WTC11 (cell line): Measurements from ENCODE around the gene CAMTA1. TPM values are rescaled to one million over a fixed set of nuclear protein-coding genes. Genes with fewer than 3 reads are reported as not detected.

Experiments
- ATAC-seq: fragments of 200-7000 bp; cut with Tn5 transposase; 2 replicates; pipeline ENCODE4 v1.10.0; 2021; ENCODE audit warnings: mild to moderate bottlenecking, moderate library complexity
- CTCF ChIA-PET: fragments of 300-600 bp; sonication (Branson Sonifier 250); formaldehyde crosslinking; loops from one replicate; lab custom pipeline; 2021; ENCODE audit warnings: antibody characterized with exemption; lab: Charles Lee
- POLR2A ChIA-PET: fragments of 350-600 bp; sonication (Branson Sonifier 250); formaldehyde crosslinking; loops from one replicate; lab custom pipeline; 2021; ENCODE audit warnings: antibody characterized with exemption; lab: Charles Lee
- DNase-seq: peaks from one replicate; pipeline ENCODE4 v3.0.0; 2021; ENCODE audit warnings: low spot score
- H3K27ac Mint-ChIP-seq: 2 replicates; pipeline ENCODE4 v1.8.0; 2021; ENCODE audit warnings: mixed read lengths
- H3K27me3 Mint-ChIP-seq: 2 replicates; pipeline ENCODE4 v1.8.0; 2021; ENCODE audit warnings: low read depth, mild to moderate bottlenecking, moderate library complexity, mixed read lengths
- H3K36me3 Mint-ChIP-seq: 2 replicates; pipeline ENCODE4 v1.8.0; 2021; ENCODE audit warnings: mixed read lengths
- H3K4me1 Mint-ChIP-seq: 2 replicates; pipeline ENCODE4 v1.8.0; 2022; ENCODE audit warnings: mixed read lengths
- H3K4me3 Mint-ChIP-seq: 2 replicates; pipeline ENCODE4 v1.8.0; 2021; ENCODE audit warnings: mild to moderate bottlenecking, moderate library complexity, mixed read lengths
- H3K9me3 Mint-ChIP-seq: 2 replicates; pipeline ENCODE4 v1.8.0; 2021; ENCODE audit warnings: mixed read lengths
- ATF1 ChIP-seq: sonication (generic); formaldehyde crosslinking; IDR thresholded peaks from 2 replicates; pipeline ENCODE4 v1.8.1; 2023; ENCODE audit warnings: mild to moderate bottlenecking, moderate library complexity, missing genetic modification reagents
- ETV6 ChIP-seq: sonication (generic); formaldehyde crosslinking; IDR thresholded peaks from 2 replicates; pipeline ENCODE4 v1.8.1; 2022; ENCODE audit warnings: mild to moderate bottlenecking, missing genetic modification reagents
- FOXJ3 ChIP-seq: sonication (generic); formaldehyde crosslinking; IDR thresholded peaks from 2 replicates; pipeline ENCODE4 v1.9.0; 2021; ENCODE audit warnings: missing genetic modification reagents, mild to moderate bottlenecking, borderline replicate concordance
- GABPB1 ChIP-seq: sonication (generic); formaldehyde crosslinking; IDR thresholded peaks from 2 replicates; pipeline ENCODE4 v1.8.1; 2023; ENCODE audit warnings: mild to moderate bottlenecking, missing genetic modification reagents
- GTF2I ChIP-seq: fragments of 250-450 bp; sonication (Bioruptor Pico); conservative IDR thresholded peaks from 2 replicates; pipeline ENCODE4 v1.4.0; 2021; ENCODE audit warnings: mild to moderate bottlenecking
- JAZF1 ChIP-seq: fragments of 250-450 bp; sonication (Bioruptor Pico); IDR thresholded peaks from 2 replicates; pipeline ENCODE4 v1.9.0; 2021; ENCODE audit warnings: moderate library complexity, mild to moderate bottlenecking, inconsistent platforms
- KAT7 ChIP-seq: sonication (generic); formaldehyde crosslinking; IDR thresholded peaks from 2 replicates; pipeline ENCODE4 v1.8.1; 2023; ENCODE audit warnings: missing genetic modification reagents, mild to moderate bottlenecking, borderline replicate concordance
- NR3C1 ChIP-seq: sonication (generic); formaldehyde crosslinking; conservative IDR thresholded peaks from 2 replicates; pipeline ENCODE4 v1.8.1; 2023; ENCODE audit warnings: low read depth, mild to moderate bottlenecking, missing genetic modification reagents
- RELA ChIP-seq: sonication (generic); formaldehyde crosslinking; IDR thresholded peaks from 2 replicates; pipeline ENCODE4 v1.8.1; 2022; ENCODE audit warnings: missing genetic modification reagents, mild to moderate bottlenecking, borderline replicate concordance
- RORB ChIP-seq: fragments of 250-450 bp; sonication (Bioruptor Pico); IDR thresholded peaks from 2 replicates; pipeline ENCODE4 v1.9.0; 2021; ENCODE audit warnings: mild to moderate bottlenecking
- ZNF121 ChIP-seq: sonication (generic); formaldehyde crosslinking; IDR thresholded peaks from 2 replicates; pipeline ENCODE4 v1.8.0; 2023; ENCODE audit warnings: missing genetic modification reagents
- ZNF232 ChIP-seq: sonication (generic); formaldehyde crosslinking; IDR thresholded peaks from 2 replicates; pipeline ENCODE4 v1.8.0; 2022; ENCODE audit warnings: mild to moderate bottlenecking, missing genetic modification reagents
- total RNA-seq: library from RNA; stranded (reverse); gene quantifications from 3 replicates; pipeline ENCODE4 v1.2.3, GENCODE V29; 2021
- TF ChIP-seq, protein P1 (sequence below): sonication (generic); formaldehyde crosslinking; IDR thresholded peaks from 2 replicates; pipeline ENCODE4 v1.8.1; 2023; ENCODE audit warnings: mild to moderate bottlenecking, missing genetic modification reagents, moderate library complexity
- TF ChIP-seq, protein P2 (sequence below): sonication (generic); formaldehyde crosslinking; IDR thresholded peaks from 2 replicates; pipeline ENCODE4 v1.8.1; 2023; ENCODE audit warnings: mild to moderate bottlenecking, missing genetic modification reagents
- TF ChIP-seq, protein P3 (sequence below): sonication (generic); formaldehyde crosslinking; IDR thresholded peaks from 2 replicates; pipeline ENCODE4 v1.8.1; 2022; ENCODE audit warnings: missing genetic modification reagents, borderline replicate concordance
- TF ChIP-seq, protein P4 (sequence below): sonication (generic); formaldehyde crosslinking; IDR thresholded peaks from 2 replicates; pipeline ENCODE4 v1.8.1; 2022; ENCODE audit warnings: low read depth, missing genetic modification reagents, borderline replicate concordance
- TF ChIP-seq, protein P5 (sequence below): fragments of 200-600 bp; IDR thresholded peaks from 2 replicates; pipeline ENCODE4 v1.8.0; 2022; ENCODE audit warnings: antibody characterized with exemption
- TF ChIP-seq, protein P6 (sequence below): sonication (generic); formaldehyde crosslinking; IDR thresholded peaks from 2 replicates; pipeline ENCODE4 v1.8.1; 2023; ENCODE audit warnings: mild to moderate bottlenecking, missing genetic modification reagents, borderline replicate concordance
- TF ChIP-seq, protein P7 (sequence below): sonication (generic); formaldehyde crosslinking; IDR thresholded peaks from 2 replicates; pipeline ENCODE4 v1.8.1; 2022; ENCODE audit warnings: low read depth, mild to moderate bottlenecking, moderate library complexity, missing genetic modification reagents, borderline replicate concordance

CAMTA1 gene
- total RNA-seq, 1 experiment from 2014 or later, result 86.4 TPM

DNA sequence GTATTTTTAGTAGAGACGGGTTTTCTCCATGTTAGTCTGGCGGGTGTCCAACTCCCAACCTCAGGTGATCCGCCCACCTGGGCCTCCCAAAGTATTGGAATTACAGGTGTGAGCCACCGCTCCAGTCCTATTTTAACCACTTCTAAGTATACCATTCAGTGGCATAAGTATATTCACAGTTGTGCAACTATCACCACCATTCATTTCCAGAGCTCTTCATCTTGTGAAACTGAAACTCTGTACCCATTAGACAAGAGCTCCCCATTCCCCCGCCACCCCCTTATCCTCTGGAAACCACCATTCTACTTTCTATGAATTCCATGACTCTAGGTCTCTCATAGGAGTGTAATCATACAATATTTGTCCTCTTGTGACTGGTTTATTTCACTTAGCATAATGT, 40.2 kb upstream of the CAMTA1 start (continued):
- TF ChIP-seq, protein P1, sequence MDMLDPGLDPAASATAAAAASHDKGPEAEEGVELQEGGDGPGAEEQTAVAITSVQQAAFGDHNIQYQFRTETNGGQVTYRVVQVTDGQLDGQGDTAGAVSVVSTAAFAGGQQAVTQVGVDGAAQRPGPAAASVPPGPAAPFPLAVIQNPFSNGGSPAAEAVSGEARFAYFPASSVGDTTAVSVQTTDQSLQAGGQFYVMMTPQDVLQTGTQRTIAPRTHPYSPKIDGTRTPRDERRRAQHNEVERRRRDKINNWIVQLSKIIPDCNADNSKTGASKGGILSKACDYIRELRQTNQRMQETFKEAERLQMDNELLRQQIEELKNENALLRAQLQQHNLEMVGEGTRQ, result no peak

DNA sequence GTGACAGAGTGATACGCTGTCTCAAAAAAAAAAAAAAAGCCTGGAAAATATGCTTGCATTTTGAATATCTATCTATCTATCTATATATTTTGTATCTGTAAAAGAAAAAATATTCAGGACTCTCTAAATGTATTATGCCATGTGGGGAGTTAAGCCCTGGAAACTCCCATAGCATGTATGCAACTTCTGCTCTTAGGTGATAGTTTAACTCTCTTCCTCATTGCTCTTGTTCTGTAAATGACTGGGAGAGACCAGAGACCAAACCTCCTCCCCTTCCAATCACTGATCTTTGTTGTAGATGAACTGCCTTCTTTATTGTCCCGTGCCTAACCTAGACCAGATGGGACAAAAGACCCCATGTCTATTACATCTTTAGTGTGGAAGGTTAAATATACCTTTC, 37.6 kb upstream of the CAMTA1 start:
- Mint-ChIP-seq H3K27me3 (peaks cover 17% of the 10 kb centered on the region), H3K4me1 (peaks cover 10% of the 10 kb centered on the region), H3K9me3 (peaks cover 8% of the 10 kb centered on the region; the same call in 1 of the 2 replicates), H3K4me3 (no peak overlapping the region), H3K27ac (no peak overlapping the region), H3K36me3 (no peaks in the 10 kb centered on the region)
- POLR2A ChIA-PET, result interaction anchor here (0.7 kb wide), 1 partner anchor 22 kb away, joined by 3 read pairs; no protein-coding TSS in a partner anchor
- TF ChIP-seq, protein P2, sequence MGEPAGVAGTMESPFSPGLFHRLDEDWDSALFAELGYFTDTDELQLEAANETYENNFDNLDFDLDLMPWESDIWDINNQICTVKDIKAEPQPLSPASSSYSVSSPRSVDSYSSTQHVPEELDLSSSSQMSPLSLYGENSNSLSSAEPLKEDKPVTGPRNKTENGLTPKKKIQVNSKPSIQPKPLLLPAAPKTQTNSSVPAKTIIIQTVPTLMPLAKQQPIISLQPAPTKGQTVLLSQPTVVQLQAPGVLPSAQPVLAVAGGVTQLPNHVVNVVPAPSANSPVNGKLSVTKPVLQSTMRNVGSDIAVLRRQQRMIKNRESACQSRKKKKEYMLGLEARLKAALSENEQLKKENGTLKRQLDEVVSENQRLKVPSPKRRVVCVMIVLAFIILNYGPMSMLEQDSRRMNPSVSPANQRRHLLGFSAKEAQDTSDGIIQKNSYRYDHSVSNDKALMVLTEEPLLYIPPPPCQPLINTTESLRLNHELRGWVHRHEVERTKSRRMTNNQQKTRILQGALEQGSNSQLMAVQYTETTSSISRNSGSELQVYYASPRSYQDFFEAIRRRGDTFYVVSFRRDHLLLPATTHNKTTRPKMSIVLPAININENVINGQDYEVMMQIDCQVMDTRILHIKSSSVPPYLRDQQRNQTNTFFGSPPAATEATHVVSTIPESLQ (CRISPR knock-in tag), result no peak
- TF ChIP-seq RELA, result no peak
- TF ChIP-seq, protein P3, sequence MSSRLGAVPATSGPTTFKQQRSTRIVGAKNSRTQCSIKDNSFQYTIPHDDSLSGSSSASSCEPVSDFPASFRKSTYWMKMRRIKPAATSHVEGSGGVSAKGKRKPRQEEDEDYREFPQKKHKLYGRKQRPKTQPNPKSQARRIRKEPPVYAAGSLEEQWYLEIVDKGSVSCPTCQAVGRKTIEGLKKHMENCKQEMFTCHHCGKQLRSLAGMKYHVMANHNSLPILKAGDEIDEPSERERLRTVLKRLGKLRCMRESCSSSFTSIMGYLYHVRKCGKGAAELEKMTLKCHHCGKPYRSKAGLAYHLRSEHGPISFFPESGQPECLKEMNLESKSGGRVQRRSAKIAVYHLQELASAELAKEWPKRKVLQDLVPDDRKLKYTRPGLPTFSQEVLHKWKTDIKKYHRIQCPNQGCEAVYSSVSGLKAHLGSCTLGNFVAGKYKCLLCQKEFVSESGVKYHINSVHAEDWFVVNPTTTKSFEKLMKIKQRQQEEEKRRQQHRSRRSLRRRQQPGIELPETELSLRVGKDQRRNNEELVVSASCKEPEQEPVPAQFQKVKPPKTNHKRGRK (CRISPR knock-in tag), result no peak
- TF ChIP-seq KAT7 (CRISPR knock-in tag), result no peak
- no peak for TF ChIP-seq NR3C1 (CRISPR knock-in tag)
- TF ChIP-seq GTF2I (CRISPR knock-in tag), result no peak
- TF ChIP-seq GABPB1 (CRISPR knock-in tag), result no peak
- TF ChIP-seq ATF1, result no peak
- no peak for TF ChIP-seq ETV6 (CRISPR knock-in tag)
- CTCF ChIA-PET, result interaction anchor here (0.5 kb wide), 1 partner anchor 307 kb away, joined by 3 read pairs; no protein-coding TSS in a partner anchor
- DNase-seq (no peak), ATAC-seq (no peak)

DNA sequence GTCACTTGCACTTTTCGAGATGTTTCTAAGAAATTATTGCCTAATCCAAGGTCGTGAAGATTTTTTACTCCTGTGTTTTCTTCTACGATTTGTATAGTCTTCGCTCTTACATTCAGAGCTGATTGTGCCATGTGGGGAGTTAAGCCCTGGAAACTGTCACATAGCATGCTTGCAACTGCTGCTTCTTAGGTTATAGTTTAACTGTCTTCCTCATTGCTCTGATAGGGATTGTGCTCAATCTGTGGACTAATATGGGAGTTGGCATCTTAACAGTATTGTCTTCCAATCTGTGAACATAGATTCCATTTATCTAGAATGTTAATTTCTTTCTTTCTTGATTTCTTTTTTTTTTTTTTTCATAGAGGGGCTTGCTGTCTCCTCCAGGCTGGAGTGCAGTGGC, 34.8 kb upstream of the CAMTA1 start:
- ATAC-seq (no peak), DNase-seq (no peak)
- no peak overlapping the region for H3K4me3 Mint-ChIP-seq
- H3K4me1 Mint-ChIP-seq, result peaks cover 2% of the 10 kb centered on the region; the same call in 1 of the 2 replicates
- CTCF ChIA-PET, result interaction anchor here (0.5 kb wide), 1 partner anchor 15 kb away, joined by 3 read pairs; no protein-coding TSS in a partner anchor
- no peaks in the 10 kb centered on the region for H3K36me3 Mint-ChIP-seq
- POLR2A ChIA-PET, result no interaction called here
- no peak overlapping the region for H3K27ac Mint-ChIP-seq
- H3K9me3 Mint-ChIP-seq, result peaks cover 8% of the 10 kb centered on the region; the same call in 1 of the 2 replicates
- H3K27me3 Mint-ChIP-seq, result peaks cover 17% of the 10 kb centered on the region
- TF ChIP-seq, protein P4, sequence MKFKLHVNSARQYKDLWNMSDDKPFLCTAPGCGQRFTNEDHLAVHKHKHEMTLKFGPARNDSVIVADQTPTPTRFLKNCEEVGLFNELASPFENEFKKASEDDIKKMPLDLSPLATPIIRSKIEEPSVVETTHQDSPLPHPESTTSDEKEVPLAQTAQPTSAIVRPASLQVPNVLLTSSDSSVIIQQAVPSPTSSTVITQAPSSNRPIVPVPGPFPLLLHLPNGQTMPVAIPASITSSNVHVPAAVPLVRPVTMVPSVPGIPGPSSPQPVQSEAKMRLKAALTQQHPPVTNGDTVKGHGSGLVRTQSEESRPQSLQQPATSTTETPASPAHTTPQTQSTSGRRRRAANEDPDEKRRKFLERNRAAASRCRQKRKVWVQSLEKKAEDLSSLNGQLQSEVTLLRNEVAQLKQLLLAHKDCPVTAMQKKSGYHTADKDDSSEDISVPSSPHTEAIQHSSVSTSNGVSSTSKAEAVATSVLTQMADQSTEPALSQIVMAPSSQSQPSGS (CRISPR knock-in tag), result no peak
- TF ChIP-seq, protein P5, sequence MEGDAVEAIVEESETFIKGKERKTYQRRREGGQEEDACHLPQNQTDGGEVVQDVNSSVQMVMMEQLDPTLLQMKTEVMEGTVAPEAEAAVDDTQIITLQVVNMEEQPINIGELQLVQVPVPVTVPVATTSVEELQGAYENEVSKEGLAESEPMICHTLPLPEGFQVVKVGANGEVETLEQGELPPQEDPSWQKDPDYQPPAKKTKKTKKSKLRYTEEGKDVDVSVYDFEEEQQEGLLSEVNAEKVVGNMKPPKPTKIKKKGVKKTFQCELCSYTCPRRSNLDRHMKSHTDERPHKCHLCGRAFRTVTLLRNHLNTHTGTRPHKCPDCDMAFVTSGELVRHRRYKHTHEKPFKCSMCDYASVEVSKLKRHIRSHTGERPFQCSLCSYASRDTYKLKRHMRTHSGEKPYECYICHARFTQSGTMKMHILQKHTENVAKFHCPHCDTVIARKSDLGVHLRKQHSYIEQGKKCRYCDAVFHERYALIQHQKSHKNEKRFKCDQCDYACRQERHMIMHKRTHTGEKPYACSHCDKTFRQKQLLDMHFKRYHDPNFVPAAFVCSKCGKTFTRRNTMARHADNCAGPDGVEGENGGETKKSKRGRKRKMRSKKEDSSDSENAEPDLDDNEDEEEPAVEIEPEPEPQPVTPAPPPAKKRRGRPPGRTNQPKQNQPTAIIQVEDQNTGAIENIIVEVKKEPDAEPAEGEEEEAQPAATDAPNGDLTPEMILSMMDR, result no peak
- TF ChIP-seq JAZF1 (CRISPR knock-in tag) (no peak), RORB (CRISPR knock-in tag) (no peak), ZNF232 (CRISPR knock-in tag) (no peak), FOXJ3 (CRISPR knock-in tag) (no peak), ZNF121 (CRISPR knock-in tag) (no peak)
- TF ChIP-seq, protein P6, sequence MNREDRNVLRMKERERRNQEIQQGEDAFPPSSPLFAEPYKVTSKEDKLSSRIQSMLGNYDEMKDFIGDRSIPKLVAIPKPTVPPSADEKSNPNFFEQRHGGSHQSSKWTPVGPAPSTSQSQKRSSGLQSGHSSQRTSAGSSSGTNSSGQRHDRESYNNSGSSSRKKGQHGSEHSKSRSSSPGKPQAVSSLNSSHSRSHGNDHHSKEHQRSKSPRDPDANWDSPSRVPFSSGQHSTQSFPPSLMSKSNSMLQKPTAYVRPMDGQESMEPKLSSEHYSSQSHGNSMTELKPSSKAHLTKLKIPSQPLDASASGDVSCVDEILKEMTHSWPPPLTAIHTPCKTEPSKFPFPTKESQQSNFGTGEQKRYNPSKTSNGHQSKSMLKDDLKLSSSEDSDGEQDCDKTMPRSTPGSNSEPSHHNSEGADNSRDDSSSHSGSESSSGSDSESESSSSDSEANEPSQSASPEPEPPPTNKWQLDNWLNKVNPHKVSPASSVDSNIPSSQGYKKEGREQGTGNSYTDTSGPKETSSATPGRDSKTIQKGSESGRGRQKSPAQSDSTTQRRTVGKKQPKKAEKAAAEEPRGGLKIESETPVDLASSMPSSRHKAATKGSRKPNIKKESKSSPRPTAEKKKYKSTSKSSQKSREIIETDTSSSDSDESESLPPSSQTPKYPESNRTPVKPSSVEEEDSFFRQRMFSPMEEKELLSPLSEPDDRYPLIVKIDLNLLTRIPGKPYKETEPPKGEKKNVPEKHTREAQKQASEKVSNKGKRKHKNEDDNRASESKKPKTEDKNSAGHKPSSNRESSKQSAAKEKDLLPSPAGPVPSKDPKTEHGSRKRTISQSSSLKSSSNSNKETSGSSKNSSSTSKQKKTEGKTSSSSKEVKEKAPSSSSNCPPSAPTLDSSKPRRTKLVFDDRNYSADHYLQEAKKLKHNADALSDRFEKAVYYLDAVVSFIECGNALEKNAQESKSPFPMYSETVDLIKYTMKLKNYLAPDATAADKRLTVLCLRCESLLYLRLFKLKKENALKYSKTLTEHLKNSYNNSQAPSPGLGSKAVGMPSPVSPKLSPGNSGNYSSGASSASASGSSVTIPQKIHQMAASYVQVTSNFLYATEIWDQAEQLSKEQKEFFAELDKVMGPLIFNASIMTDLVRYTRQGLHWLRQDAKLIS (CRISPR knock-in tag), result no peak
- TF ChIP-seq, protein P7, sequence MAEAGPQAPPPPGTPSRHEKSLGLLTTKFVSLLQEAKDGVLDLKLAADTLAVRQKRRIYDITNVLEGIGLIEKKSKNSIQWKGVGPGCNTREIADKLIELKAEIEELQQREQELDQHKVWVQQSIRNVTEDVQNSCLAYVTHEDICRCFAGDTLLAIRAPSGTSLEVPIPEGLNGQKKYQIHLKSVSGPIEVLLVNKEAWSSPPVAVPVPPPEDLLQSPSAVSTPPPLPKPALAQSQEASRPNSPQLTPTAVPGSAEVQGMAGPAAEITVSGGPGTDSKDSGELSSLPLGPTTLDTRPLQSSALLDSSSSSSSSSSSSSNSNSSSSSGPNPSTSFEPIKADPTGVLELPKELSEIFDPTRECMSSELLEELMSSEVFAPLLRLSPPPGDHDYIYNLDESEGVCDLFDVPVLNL (CRISPR knock-in tag), result no peak
